ENCODE measurements around the gene AGAP1.

DNA sequence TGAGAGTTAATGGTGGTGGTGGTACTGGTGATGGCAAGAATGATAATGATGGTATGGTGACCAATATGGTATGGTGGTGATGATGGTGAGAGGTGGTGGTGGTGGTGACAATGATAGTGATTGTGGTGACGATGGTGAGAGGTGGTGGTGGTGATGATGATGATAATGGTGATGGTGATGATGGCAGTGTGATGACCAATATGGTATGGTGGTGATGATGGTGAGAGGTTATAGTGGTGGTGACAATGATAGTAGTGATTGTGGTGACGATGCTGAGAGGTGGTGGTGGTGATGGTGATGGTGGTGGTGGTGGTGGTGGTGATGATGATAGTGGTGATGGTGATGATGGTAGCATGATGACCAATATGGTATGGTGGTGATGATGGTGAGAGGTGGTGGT is 505.2 kb downstream of the AGAP1 start:
- TF ChIP-seq, protein P1, sequence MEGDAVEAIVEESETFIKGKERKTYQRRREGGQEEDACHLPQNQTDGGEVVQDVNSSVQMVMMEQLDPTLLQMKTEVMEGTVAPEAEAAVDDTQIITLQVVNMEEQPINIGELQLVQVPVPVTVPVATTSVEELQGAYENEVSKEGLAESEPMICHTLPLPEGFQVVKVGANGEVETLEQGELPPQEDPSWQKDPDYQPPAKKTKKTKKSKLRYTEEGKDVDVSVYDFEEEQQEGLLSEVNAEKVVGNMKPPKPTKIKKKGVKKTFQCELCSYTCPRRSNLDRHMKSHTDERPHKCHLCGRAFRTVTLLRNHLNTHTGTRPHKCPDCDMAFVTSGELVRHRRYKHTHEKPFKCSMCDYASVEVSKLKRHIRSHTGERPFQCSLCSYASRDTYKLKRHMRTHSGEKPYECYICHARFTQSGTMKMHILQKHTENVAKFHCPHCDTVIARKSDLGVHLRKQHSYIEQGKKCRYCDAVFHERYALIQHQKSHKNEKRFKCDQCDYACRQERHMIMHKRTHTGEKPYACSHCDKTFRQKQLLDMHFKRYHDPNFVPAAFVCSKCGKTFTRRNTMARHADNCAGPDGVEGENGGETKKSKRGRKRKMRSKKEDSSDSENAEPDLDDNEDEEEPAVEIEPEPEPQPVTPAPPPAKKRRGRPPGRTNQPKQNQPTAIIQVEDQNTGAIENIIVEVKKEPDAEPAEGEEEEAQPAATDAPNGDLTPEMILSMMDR (IDR thresholded peaks at IDR 0.05) = no peak
- no peak for TF ChIP-seq POLR2A (IDR thresholded peaks at IDR 0.05)
